Subcutaneous adipose tissue (tissue), 4 donors: ENCODE measurements around the gene TOP2B. TPM values are rescaled to one million over a fixed set of nuclear protein-coding genes. Genes with fewer than 3 reads are reported as not detected.

Experiments used
- CTCF ChIP-seq: fragments of 450-650 bp; IDR thresholded peaks from one replicate; pipeline ENCODE4 v1.5.1; 2016; ENCODE audit warnings: low read depth, mild to moderate bottlenecking, control low read depth, antibody characterized with exemption, moderate library complexity
- total RNA-seq, 4 donors: library from RNA; depleted of rRNA; stranded (reverse); fragments of >200 nt; gene quantifications; one replicate each; pipeline ENCODE4 v1.1.0, GENCODE V29; 2016

Gene TOP2B
- total RNA-seq, 4 donors from 2014 or later, result 83.5 to 126 (median 87.0) TPM

DNA sequence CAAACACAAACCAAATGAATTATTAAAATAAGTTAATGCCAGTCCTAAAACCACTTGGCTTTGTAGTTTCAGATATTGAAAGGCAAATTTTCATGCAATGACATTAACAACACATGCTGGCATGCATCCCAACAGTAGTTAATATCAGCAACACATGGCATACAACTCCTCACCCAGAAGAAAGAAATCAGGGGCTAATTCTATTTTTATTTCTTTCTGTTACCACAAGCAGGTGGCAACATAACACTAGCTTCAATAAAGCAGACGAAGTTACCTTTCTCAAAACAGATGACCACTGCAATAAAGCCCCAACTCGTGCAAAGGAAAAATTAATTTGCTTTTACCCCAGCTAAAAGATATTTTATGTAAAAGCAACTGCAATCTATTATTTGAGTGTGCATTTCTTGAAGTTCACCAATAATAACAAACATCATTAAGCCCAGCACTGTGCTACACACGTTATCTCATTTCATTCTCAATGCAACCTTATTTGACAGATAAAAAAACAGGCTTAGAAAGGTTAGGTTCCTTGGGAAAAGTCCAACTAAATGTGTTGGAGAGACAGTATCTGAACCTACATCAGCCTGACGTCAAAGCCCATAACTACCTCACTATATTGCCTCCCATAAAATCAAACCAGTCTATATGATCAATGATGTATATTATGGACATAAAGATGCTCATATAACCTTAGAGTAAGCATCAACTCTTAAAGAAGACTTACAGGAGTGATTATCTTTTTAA lies 2.8 kb downstream of the TOP2B start:
- TF ChIP-seq CTCF, result no peak

DNA sequence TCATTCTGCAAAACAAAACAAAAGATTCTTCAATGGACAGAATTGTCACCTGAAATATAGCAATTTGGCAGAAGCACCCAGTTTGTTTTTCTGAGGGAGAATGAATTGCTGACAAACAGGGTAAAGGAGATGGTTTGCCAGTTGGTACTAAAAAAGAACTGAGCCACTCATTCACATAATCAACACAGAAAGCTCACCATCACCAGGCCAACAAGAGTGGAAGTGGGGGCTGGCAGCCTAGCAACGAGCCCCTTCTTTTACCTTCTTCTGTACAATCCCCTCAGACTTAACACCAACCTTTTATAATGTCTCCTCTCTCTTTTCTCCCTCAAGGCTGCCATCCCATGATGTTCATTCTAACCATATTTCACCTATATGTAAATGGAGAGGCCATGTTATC lies 5.9 kb downstream of the TOP2B start:
- TF ChIP-seq CTCF, result no peak

DNA sequence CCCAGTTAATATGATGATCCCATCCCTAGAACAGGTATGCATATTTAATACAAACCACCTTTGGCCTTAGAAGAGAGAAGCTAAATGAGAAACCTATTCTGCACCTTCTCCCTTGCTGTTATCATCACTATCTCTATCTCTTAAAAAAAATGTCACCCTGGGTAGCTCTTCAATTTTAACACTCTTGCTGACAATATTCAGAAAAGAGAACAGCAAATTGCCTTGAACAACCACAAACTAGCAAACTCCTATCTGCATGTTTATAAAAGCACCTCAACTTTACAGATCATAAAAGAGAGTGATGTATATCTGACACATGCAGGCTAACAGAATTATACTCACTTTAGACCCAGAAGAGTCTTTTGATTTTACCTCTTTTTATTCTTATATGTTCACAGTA lies 7.4 kb downstream of the TOP2B start:
- no peak for TF ChIP-seq CTCF

GRCh38 chr3:25655659-25656058 lies 9.0 kb downstream of the TOP2B start:
- TF ChIP-seq CTCF, result no peak

DNA sequence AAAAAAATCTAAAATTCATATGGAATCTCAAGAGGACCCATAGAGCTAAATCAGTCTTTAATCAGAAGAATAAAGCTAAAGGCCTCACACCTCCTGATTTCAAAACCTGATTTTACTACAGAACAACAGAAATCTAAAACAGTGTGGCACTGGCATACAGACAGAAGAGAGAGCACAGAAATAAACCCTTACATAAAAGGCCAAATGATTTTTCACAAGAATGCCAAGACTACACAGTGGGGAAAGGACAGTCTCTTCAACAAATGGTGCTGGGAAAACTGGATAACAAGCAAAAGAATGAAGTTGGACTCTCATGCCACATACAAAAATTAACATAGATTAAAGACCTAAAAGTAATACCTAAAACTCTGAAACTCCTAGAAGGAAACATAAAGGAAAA lies 10.1 kb downstream of the TOP2B start:
- no peak for TF ChIP-seq CTCF

DNA sequence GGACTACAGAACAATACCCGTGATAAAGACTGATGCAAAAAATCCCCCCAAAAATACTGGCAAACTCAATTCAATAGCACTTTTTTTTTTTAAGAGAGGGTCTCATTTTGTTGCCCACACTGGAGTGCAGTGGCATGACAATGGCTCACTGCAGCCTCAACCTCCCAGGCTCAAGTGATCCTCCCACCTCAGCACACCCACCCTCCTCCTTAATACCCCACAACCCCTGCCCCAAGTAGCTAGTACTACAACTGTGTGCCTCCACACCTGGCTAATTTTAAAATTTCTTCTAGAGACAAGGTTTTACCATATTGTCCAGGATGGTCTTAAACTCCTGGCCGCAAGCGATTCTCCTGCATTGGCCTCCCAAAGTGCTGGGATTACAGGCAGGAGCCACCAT lies 11.4 kb downstream of the TOP2B start:
- no peak for TF ChIP-seq CTCF

DNA sequence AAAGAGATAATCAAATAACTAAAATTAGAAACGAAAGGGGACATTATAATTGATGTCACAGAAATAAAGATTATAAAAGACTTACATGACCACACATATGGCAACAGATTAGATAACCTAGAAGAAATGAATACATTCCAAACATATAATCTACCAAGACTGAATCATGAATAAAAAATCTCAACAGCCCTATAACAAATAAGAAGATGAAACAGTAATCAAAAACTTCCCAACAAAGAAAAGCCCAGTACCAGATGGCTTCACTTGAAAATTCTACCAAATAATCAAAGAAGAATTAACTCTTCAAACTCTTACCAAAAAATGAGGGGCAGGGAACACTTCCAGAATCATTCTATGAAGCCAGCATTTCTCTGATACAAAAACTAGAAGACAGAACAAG lies 11.8 kb downstream of the TOP2B start:
- no peak for TF ChIP-seq CTCF
